ENCODE measurements around the gene ARHGEF4.

The ARHGEF4 gene

DNA sequence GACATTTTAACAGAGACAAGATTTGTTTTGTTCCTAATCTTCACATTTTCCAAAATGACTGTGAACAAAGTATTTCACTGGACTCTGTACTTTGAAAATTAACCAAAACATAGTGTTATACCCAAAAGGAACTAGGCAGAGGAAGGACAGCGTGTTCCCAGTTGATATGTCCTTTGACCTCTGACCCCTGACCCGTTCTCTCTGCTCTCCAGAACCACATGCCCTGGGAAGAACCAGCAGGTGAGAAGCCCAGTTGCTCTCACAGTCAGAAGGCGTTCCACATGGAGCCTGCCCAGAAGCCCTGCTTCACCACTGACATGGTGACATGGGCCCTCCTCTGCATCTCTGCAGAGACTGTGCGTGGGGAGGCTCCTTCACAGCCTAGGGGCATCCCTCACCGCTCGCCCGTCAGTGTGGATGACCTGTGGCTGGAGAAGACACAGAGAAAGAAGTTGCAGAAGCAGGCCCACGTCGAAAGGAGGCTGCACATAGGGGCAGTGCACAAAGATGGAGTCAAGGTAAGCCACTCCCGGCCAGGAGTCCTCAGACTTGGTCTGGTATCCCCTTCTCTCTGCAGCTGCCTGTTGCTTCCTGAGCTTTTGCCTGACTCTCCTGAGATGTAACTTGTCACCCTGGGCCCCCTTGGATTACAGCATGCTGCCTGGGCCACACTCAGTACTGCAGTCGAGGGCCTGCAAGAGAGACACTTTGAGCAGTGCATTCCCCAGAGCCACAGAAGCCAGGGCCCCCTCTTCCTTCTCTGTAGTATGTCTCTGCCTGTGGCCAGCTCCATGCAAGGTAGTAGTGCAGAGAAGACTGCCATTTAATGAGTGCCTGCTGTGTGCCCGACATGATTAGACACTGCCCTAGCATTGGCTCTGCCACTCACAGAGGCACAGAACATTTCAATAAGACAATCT lies 94.3 kb downstream of the ARHGEF4 start:
- no peak for DNase-seq

DNA sequence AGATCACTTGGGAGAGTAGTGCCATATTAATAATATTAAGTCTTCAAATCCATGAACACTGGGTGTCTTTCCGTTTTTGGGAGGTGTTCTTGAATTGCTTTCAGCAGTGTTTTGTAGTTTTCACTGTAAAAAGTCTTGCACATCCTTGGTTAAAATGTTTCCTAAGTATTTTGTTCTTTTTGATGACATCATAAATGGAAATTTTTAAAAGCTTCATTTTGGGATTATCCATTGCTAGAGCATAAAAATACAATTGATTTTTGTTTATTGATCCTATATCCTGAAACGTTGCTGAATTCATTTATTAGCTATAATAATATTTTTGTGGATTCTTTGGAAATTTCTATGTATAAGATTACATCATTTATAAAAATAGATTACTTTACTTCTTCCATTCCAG lies 96.8 kb downstream of the ARHGEF4 start:
- DNase-seq = no peak

DNA sequence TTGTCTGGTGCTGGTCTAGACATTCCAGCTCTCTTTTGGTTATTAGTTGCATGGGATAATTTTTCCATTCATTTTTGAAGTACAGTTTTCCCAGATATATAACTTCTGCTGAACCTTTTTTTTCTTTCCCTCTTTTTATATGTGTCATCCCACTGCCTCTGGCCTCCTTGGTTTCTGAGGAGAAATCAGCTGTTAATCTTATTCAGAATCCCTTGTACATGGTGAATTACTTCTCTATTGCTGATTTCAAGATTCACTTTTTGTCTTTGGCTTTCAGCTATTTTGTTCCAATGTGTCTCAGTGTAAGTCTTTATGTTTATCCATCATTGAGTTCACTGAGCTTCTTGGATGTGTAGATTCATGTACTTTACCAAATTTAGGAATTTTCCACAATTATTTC lies 99.7 kb downstream of the ARHGEF4 start:
- no peak for DNase-seq

DNA sequence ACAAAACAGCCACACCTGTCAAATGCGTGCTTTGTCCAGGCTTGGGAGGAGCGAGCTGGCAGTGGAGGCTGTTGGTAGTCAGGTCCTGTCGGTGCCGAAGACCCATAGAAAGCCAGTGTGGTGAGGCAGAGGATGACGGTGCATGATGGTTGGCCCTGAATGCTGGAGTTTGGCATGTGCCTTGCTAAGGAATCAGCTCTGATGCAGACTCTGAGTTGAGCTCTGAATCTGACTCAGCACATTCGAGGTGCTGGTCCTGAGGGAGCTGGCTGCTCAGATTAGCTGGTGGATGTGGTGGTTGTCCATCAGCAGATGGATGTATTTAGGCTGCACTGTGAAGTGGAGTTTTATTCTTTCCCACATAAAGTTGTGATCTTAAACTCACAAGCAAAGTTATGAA lies 111.3 kb downstream of the ARHGEF4 start:
- DNase-seq = no peak

DNA sequence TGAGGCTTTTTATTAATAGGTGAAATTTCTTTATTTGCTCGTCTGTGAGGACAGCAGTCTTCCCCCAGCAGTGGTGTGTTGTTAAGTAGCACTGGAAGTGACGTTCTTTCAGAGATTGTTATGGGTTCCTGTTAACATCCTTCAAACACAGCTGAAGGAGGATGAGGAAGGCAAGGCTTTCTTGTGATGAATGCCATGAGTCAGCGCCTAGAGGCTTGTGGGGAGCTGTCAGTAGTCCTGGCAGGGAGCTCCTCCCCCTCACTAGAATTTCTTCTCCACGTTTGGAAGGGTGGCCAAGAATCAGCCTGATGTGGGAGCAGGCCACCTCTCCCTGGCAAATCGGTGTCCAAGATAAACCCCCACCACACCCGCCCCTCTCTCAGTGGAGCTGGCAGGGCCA lies 113.2 kb downstream of the ARHGEF4 start:
- DNase-seq = no peak

DNA sequence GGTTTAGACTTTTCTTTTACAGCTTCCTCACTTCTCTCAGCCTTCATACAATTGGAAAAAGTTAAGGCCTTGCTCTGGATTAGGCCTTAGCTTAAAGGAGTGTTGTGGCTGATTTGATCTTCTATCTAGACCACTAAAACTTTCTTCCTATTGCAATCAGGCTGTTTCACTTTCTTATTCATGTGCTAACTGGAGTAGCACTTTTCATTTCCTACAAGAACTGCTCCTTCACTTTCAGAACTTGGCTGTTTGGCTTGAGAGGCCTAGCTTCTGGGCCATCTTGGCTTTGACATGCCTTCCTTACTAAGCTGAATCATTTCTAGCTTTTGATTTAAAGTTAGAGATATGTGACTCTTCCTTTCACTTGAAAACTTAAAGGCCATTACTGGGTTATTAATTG lies 114.3 kb downstream of the ARHGEF4 start:
- no peak for DNase-seq

DNA sequence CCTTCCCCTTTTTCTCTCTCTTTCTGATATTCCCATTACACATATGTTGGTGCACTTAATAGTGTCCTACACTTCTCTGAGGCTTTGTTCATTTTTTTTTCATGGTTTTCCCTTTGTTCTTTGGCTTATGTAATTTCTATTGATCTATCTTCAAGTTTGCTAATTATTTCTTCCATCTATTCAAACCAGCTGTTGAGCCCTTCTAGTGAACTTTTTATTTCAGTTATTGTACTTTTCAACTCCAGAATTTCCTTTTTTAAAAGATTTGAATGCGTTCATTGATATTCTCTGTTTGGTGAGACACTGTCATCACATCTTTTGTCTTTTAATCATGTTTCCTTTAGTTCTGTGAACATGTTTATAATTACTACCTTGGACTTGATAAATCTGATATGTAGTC lies 118.2 kb downstream of the ARHGEF4 start:
- DNase-seq = no peak

DNA sequence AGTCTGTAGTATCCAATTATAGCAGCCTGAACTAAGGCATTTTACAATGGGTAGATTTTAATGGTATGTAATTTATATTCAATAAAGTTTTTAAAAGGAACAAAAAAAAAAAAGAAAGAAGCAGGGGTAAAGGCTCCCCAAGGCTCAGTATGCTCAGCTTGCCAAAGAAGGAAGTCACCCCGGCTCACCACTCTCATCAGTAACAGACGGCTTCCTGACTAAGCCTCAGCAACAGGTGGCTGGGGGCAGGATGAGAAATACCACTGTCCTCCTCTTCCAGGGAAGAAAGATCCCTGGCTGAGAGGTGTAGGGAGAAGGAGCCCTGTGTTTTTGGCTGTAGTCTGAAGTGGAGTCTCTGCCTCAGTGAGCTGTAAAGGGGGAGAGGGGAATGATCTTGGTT lies 121.2 kb downstream of the ARHGEF4 start:
- no peak for DNase-seq

DNA sequence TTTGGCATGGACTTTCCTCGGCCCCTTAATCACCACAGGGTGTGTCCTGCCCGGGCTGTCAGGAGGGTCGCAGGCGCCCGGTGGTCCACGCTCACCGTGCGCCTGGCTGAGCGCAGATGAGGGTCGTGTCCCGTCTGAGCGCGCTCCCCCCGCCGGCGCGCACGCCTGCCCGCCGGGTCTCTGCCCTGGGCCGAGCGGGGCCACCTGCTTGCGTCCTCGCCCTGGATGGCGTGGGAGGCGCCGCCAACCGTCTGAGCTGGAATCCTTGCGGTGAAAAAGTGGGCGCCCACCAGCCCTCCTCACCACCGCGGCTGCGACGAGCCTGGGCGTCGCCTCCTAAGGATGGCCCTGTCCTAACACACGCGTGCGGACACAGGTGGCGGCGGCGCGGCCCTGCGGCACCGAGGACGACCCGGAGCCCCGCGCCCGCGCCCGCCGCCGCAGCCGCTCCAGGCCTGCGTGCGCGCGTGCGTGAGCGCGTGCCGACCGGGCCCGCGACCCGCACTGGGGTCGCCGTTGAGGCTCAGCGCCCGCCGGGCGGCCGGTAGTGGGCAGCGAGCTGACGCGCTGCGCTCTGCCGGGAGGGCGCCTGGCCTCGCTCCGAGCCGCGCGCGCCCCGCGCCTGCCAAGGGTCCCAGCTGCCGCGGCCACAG lies 126.6 kb downstream of the ARHGEF4 start:
- DNase-seq = no peak

DNA sequence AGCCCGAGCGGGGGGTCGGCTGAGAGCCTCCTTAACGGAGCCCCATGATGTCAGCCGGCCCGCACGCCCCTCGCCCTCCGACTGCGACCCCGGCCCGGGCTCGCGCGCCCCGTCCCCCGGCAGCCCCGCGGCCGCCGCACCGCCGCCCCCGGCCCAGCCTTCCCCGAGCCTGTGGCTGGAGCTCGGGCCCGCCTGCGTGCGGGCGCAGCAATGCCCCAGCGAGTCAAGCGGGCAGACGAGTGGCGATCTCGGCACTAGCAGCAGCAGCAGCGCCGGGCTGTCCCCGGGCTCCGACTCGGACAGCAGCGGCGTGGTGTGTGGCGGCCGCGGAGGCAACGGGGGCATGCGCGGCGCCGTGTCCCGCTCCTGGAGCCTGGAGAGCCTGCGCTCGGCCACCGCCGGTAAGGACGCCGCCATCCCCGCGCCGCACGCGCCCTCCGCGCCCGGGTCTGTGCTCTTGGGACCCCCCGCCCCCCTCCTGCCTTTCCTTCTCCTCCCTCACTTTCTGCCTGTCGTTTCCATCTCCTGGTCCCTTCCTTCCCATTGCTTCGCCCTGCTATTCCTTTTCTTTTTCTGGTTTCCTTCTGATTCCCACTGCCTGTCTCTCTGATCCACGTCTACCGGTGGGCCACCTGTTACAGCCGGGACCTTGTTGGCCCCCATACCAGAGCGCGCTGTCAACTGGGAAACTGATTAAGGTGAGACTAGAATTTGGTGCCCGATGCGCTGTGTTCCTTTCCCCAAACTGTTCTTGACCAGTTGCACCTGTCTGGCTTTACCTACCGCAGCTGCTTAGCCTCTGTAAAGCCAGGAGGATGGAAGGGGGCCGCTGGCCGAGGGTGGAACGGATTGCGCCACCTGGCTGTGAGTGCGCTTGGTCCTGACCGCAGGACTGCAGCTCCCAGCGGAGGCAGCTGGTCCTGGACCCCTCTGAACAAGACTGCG lies 127.4 kb downstream of the ARHGEF4 start:
- DNase-seq = no peak

DNA sequence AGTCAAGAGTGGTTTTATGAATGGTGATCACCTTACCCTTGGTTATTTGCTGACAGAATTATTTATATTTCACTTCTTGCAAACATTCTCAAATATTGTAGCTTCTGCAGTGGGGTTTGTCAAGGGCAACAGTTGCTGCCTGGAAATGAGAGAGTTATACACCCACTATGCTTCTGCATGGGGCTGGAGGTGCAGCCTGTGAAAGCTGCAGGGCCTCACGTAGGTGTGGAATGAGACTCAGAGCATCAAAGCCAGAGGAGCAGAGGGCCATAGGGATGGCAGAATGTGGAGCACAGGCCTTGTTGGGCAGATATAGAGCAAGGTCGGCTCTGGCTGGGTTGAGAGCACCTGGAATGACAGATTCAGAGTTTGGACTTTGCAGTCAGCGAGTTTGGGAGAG lies 128.2 kb downstream of the ARHGEF4 start:
- no peak for DNase-seq

DNA sequence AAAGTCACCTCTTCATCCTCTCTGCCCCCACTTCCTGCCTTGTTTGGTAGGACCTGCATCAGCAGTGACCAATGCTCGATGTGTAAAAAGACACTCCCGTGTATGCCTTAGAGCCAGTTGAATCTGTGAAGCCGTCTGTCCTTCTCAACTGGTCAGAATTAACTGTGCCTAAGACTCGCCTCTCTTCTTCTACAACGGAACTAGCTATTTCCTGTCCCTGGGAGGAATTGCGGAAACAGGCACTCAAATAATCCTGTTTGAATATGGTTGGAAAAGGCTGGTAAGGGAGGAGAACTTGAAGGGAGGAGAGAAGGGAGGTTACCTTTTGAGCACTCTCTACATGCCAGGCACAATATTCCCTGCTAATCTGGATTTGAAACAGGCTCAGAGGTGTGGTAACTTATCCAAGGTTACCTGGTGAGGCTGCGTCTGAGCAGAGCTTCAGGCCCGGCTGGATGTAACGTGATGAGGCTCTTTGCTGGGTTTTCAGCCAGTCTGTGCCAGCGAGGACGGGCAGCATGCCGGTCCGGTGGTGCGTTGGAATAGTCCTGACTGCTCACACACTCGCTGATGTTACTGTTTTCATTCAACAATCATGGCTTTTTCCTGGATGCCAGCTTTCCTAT lies 129.5 kb downstream of the ARHGEF4 start:
- no peak for DNase-seq

DNA sequence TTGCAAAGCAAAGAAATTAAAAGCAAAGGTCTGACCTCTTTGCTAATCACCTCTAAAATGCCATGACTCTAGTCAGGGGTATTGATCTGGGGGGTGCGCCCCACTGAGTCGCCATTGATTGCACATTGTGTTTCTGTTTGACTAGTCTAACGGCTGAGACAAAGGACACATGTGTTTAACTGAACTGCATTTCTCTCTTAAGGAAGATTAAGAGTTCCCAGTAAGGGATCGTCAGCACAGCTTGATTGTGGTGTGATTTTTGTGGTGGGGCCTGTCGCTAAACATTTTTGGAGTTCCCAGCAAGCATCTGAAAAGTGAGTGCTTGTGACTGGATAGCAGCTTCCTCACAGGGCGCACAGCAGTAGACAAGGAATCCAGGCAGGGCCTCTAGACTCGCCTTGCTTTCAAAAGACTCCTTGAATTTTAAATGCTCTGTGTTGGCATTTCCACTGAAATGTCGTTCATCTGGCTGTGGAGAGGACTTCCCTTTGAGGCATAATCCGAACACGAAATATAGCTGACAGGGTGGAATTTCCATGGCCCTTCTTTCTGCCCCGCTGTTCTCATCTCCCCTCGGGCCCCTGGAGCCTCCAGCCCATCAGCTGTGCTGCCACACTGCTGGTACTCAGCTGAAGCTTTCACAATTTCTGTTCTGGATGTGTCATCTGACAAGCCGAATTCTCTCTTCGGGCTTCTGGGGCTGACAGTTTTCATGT lies 130.2 kb downstream of the ARHGEF4 start:
- no peak for DNase-seq

DNA sequence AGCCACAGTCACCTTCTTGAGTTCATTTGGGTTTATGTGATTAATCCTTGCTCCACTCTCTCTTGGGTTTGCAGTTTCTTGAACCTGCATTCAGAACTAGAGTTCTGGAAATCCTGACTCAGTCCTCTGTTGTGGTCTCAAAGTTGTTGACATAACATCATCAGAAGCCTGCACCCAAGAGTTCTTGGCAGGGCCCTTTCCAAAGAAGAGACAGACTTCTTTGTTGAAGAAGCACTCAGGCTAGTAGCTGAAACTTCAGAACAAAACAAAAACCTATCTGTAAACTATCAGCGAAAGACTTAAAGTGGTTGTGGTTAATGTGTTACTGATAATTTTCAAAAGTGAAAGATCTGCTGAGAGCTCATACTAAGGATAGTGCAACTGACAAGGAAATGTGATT lies 135.7 kb downstream of the ARHGEF4 start:
- DNase-seq = no peak

DNA sequence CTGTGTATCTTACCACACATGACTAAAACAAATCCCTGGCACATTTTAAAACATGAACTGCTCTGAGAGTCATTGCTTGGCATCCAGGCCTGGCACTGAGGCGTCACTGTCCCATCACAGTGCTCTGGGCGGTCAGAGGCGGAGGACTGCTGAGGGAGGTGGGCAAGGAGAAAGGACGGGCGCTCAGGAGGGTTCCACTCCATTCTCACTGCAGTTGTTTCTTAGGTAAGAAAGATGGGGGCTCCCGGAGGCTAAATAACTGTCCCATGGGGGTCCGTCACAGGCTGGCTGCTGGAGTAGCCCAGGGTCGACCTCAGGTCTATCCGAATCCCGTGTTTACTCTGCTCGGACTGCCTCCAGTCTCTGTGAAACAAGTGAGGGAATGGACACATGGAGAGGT lies 139.0 kb downstream of the ARHGEF4 start:
- DNase-seq = no peak

DNA sequence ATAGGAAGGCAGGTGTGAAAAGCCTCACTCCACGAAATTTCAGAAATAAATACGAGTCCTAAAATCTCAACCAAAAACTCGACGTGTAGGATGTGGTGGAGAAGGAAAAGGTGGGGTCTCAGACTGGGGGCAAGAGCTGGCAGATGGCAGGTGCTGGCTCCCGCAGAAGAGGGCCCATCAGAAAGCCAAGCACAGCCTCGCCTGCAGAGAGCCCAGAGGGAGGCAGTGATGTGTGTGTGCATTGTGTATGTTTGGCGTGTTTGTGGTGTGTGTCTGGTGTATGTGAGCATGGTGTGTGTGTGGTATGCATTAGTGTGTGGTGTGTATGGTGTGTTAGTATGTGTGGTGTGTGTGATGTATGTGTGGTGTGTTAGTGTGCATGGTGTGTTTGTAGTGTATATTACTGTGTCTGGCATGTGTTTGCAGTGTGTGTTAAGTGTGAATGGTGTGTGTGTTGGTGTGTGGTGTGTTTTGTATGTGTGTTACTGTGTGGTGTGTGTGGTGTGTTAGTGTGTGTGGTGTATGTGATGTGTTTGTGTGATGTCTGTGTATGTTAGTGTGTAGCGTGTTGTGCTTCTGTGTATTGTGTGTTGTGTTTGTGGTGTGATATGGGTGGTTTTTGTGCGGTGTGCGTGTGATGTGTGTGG lies 140.0 kb downstream of the ARHGEF4 start:
- no peak for DNase-seq

DNA sequence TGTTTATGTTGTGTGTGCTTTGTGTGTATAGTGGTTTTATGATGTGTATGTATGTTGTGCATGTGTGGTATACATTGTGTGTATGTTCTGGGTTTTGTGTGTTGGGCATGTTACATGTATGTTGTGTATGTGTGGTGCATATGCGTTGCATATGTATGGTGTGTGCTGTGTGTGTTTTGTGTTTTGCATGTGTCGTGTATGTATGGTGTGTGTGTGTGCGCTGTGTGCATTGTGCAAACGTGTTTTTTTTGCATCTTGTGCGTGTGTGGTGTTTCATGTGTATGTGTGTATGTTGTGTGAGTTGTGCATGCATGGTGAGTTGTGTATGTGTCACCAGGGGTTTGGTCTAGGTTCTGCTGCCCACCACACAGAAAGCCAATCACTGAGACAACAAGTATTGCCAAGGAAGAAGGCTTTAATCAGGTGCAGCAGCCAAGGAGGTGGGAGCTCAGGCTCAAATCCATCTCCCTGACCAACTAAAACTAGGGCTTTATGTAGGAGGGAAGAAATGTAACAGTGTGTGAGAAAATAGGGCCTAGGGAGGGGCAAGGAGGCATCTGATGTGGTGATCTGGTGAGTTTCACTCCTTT lies 140.8 kb downstream of the ARHGEF4 start:
- no peak for DNase-seq

DNA sequence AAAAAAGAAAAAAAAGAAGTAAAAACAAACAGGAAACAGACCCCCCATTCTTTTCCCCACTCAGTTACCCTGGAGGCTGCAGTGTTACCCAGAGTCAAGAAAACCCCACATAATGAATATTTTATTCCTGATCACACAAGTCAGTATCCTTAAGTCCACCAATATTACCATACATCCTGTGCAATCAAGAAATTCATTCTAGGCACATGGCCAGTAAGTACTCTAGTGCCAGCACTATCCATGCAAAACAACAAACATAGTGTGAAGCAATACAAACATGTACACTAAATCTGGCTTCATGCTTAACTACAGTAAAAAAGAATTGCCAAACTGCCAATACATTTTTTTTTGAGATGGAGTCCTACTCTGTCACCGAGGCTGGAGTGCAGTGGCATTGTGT lies 145.0 kb downstream of the ARHGEF4 start:
- DNase-seq = no peak

DNA sequence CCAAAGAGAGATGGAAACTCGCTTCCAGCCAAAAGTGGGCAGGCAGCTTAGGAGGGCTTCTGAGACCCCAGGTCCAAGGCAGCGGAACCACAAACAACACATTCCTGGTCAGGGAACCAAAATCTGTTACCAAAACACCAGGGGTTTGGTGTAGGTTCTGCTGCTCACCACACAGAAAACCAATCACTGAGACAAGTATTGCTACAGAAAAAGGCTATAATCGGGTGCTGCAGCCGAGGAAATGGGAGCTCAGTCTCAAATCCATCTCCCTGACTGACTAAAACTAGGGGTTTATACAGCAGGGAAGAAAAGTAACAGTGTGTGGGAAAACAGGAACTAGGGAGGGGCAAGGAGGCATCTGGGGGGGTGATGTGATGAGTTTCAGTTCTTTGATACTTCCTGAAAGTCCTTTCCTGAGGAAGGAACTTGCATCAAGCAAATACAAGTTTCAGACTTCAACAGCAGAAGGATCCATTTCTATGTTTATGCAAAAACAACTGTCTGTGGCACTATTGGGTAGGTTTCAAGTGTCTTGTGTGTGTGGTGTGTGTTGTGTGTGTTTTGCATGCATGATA lies 148.6 kb downstream of the ARHGEF4 start:
- no peak for DNase-seq

DNA sequence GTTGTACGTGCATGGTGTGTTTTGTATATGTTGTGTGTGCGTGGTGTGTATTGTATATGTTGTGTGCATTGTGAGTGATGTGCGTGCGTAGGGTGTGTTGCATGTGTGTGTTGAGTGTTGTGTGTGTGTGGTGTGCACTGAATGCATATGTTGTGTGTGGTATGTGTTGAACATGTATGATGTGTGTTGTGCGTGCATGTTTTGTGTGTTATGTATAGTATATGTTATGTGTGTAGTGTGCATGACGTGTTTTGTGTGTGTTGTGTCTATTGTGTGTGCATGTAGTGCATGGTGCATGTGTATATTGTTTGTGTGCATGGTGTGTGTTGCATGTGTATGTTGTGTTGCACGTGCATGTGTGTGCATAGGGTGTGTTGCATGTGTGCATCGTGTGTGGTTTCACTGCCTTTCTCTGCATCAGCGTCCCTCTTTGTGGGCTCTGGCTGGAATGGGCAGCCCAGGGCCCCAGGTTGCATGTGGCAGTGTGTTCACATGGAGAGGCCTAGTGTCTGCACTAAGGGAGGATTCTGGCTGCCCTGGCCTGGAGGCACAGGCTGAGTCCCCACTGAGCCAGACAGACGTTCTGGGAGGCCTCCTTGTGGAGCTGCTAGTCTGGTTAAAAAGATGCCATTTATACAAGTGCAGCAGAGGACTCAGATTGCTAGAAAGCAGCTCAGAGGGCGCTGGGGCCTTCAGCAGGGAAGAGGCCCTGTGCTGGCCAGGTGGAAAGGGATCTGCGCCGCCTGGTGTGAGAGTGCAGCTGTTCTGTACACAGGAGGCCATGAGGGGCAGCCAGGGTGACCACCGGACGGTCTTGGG lies 149.3 kb downstream of the ARHGEF4 start:
- no peak for DNase-seq

Measured in SW 1271 (cell line).